Psoas muscle (tissue), 8 donors: ENCODE results near the gene COQ8A. TPM values are rescaled to one million over a fixed set of nuclear protein-coding genes. Genes with fewer than 3 reads are reported as not detected.
"Not testable (repeated sequence)": the region's sequence is repeated elsewhere in the genome, so short reads cannot be mapped to it uniquely, and the experiment has no call there.

Source experiments
- ATAC-seq, 4 donors: fragments of 200-7000 bp; cut with Tn5 transposase; one replicate each; pipeline ENCODE4 v1.9.1; 2020; ENCODE audit warnings: moderate library complexity in 3 of 4, mild to moderate bottlenecking in 2 of 4
- DNase-seq, 2 donors: peaks; one replicate each; pipeline ENCODE4 v3.0.0-alpha.2; 2020
- H3K27ac ChIP-seq: fragments of 200-600 bp; one replicate; pipeline ENCODE4 v1.8.0; 2022
- H3K27me3 ChIP-seq, 3 donors: fragments of 200-600 bp in 1 of 3; one replicate each; pipeline versions ENCODE4 v1.6.1 to v1.8.0; 2013 to 2022; ENCODE audit warnings: low read length in 2 of 3, mild to moderate bottlenecking in 2 of 3, moderate library complexity in 1 of 3; ENCODE audit not compliant: insufficient read depth in 3 of 3
- H3K36me3 ChIP-seq, 2 donors: fragments of 200-600 bp in 1 of 2; one replicate each; pipeline versions ENCODE4 v1.6.1 to v1.8.0; 2013 to 2022; ENCODE audit warnings: low read depth in 1 of 2, mild to moderate bottlenecking in 1 of 2, moderate library complexity in 1 of 2; ENCODE audit not compliant: insufficient read depth in 1 of 2
- H3K4me1 ChIP-seq: fragments of 200-600 bp; one replicate; pipeline ENCODE4 v1.8.0; 2022
- H3K4me3 ChIP-seq: fragments of 200-600 bp; one replicate; pipeline ENCODE4 v1.8.0; 2022; ENCODE audit warnings: mild to moderate bottlenecking
- H3K9me3 ChIP-seq: fragments of 200-600 bp; one replicate; pipeline ENCODE4 v1.8.0; 2022
- WGBS, 3 donors: extraction: QIAGEN DNeasy Blood & Tissue Kit; methylation state at CpG; one replicate each; pipeline versions ENCODE4 v1.1.6 to v1.1.7; 2013; 5-methylcytosine and 5-hydroxymethylcytosine counted together
- intact Hi-C, 2 donors: fragments of 100-400 bp; cut with DNase I; formaldehyde crosslinking; loops; one replicate each; pipeline versions ENCODE4 v1.11.0 to v1.14.2; 2022
- polyA plus RNA-seq, 3 donors: library from polyadenylated mRNA; stranded (reverse); fragments of 200-250 nt; gene quantifications; one replicate each; pipeline ENCODE4 v1.2.3, GENCODE V29; 2013
- total RNA-seq, 4 donors: library from RNA; stranded (reverse); fragmentation: NEBNext Ultra II Directional in 2 of 4; extraction: Animal tissue kit (Norgen Biotek cat#: 25700) in 2 of 4; gene quantifications; one replicate each; pipeline versions ENCODE4 v1.2.1 to v1.2.4, GENCODE V29; 2021 to 2023
- TF ChIP-seq, protein P1 (sequence below): fragments of 200-600 bp; IDR thresholded peaks from one replicate; pipeline ENCODE4 v1.8.0; 2022; ENCODE audit warnings: antibody characterized with exemption
- donor health status: healthy with polysubstance abuse.
- donor health status: DM: no; HTN: no; CAD: no; lungs with moderate emphysema.
- donor health status: Bipolar disorder and iron deficiency.
- donor health status: healthy.
- donor health status: DM: yes; HTN: yes; CAD: no.
- donor health status: DM: no; HTN: no; CAD: no.
- donor health status: DM: no; HTN: no; CAD: no.
- donor health status: DM: yes; HTN: yes; CAD: no.

Gene COQ8A
- total and polyA plus RNA-seq, 7 donors: 134 to 1,432 (median 726) TPM

DNA sequence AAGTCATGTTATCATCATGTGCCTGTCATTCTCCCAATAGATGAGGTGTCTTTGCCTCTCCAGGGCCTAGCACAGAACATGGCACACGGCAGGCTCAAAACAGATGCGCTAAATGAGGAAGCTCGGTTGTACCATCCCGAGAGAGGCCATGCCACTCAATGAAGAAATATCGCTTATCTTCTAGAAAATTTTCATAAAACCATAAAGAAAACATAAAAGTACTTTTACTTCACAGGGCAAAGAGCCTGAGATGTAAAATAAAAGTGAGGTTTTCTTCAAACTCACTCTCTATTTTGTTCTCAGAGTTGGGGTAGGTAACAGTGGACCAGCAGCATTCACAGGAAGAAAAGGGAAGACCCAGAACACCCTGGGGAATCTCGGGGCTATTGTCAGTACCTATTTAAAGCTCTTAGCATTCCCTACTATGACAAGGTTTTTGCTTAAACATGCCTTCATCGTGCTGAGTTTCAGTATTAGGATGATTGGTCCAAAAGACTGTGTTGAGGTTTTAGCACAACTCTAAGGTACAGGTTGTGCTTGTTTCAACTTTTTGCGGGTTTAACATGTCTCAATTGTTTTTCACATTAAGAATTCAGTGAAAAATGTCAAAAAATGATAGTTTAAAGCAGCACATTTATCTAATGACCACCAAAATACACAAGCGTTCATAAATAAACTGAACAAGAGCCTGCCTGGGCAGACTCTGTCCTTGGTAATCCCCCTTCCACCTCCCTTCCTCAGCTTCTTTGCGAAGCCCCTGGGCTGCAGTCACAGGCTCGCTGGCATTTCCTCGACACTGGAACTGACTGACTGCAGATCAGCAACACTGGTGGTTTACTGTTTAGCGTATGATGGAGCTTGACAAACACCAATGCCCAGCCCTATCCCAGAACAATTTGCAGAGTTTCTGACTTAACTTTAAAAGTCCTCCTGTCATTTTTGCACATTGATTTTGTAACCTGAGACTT lies 55.6 kb downstream of the COQ8A start:
- ATAC-seq (peak in 2 of 4 donors; percentile 22 to 27), DNase-seq (peak in 1 of 2 donors; percentile 24)
- H3K4me1 ChIP-seq: peaks cover 9% of the 10 kb centered on the region
- H3K27me3 ChIP-seq: no peaks in the 10 kb centered on the region
- TF ChIP-seq, protein P1, sequence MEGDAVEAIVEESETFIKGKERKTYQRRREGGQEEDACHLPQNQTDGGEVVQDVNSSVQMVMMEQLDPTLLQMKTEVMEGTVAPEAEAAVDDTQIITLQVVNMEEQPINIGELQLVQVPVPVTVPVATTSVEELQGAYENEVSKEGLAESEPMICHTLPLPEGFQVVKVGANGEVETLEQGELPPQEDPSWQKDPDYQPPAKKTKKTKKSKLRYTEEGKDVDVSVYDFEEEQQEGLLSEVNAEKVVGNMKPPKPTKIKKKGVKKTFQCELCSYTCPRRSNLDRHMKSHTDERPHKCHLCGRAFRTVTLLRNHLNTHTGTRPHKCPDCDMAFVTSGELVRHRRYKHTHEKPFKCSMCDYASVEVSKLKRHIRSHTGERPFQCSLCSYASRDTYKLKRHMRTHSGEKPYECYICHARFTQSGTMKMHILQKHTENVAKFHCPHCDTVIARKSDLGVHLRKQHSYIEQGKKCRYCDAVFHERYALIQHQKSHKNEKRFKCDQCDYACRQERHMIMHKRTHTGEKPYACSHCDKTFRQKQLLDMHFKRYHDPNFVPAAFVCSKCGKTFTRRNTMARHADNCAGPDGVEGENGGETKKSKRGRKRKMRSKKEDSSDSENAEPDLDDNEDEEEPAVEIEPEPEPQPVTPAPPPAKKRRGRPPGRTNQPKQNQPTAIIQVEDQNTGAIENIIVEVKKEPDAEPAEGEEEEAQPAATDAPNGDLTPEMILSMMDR: no peak
- intact Hi-C loops: no loop called here
- peaks cover 0 to 23% of the 10 kb centered on the region in 2 donors for H3K36me3 ChIP-seq
- H3K4me3 ChIP-seq: no peak overlapping the region
- no peak overlapping the region for H3K27ac ChIP-seq
- WGBS, 3 donors: 80 to 87% (median 81%) methylated on average over 13 of the region's 13 CpGs
- H3K9me3 ChIP-seq: no peaks in the 10 kb centered on the region

GRCh38 chr1:226999579-226999978 lies 59.5 kb downstream of the COQ8A start:
- H3K36me3 ChIP-seq: peaks cover 0 to 44% of the 10 kb centered on the region in 2 donors
- WGBS, 3 donors: 92 to 100% (median 96%) methylated on average over 2 of the region's 2 CpGs
- DNase-seq, H3K27me3 ChIP-seq, H3K4me1 ChIP-seq, H3K9me3 ChIP-seq, H3K27ac ChIP-seq, ATAC-seq, H3K4me3 ChIP-seq, intact Hi-C loops: not testable (repeated sequence)

GRCh38 chr1:227002531-227003049 lies 62.5 kb downstream of the COQ8A start:
- TF ChIP-seq, protein P1: no peak
- intact Hi-C loops: loop anchor here in 1 of 2 donors (10.0 kb wide), 1 partner anchor 132 kb away; no protein-coding TSS in a partner anchor
- ATAC-seq (peak in 3 of 4 donors; percentile 33 to 67 (median 61)), DNase-seq (no peak)
- Histone ChIP-seq H3K36me3 (peaks cover 0 to 52% of the 10 kb centered on the region in 2 donors), H3K27me3 (no peaks in the 10 kb centered on the region), H3K4me1 (no peaks in the 10 kb centered on the region), H3K27ac (no peak overlapping the region), H3K9me3 (no peaks in the 10 kb centered on the region), H3K4me3 (no peak overlapping the region)
- 32 to 61% (median 38%) methylated on average over 3 of the region's 3 CpGs for WGBS, 3 donors

DNA sequence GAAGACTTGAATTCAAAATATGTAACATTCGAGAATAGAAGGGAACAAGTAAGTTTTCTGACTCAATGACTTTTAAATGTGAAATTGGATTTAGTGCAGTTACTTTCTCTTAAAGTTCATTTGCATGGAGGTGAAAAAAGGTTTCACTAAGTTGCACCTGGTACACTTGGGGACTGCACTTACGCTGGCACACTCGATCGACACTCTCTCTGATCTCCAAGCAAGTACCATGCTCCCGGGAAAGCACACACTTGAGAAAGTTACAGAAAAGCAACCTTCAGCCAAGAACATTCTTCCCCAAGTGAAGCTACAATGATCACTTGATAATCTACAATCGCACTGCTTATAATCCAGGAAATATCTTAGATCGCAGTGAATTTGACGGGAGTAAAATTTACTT lies 63.1 kb downstream of the COQ8A start:
- 94 to 97% (median 95%) methylated on average over 8 of the region's 8 CpGs for WGBS, 3 donors
- H3K36me3 ChIP-seq: peaks cover 0 to 54% of the 10 kb centered on the region in 2 donors
- H3K4me3 ChIP-seq: no peak overlapping the region
- intact Hi-C loops: loop anchor here in 1 of 2 donors (10.0 kb wide), 1 partner anchor 132 kb away; no protein-coding TSS in a partner anchor
- H3K27ac ChIP-seq: no peak overlapping the region
- TF ChIP-seq, protein P1: no peak
- DNase-seq (no peak), ATAC-seq (no peak)
- H3K4me1 ChIP-seq: no peaks in the 10 kb centered on the region
- H3K27me3 ChIP-seq: no peaks in the 10 kb centered on the region
- H3K9me3 ChIP-seq: no peaks in the 10 kb centered on the region

- intact Hi-C loops: loop anchor here in 1 of 2 donors (5.0 to 10.0 kb wide), 2 partner anchors 130 to 438 kb away; no protein-coding TSS in a partner anchor
- 96% methylated on average over 8 of the region's 8 CpGs for WGBS, 3 donors
- H3K27me3 ChIP-seq: no peaks in the 10 kb centered on the region
Measured at GRCh38 chr1:227004796-227005195, 64.7 kb downstream of the COQ8A start.

More at GRCh38 chr1:227004796-227005195, 64.7 kb downstream of the COQ8A start:
- H3K4me3 ChIP-seq: no peak overlapping the region
- no peaks in the 10 kb centered on the region for H3K9me3 ChIP-seq
- DNase-seq: no peak
- ATAC-seq: no peak
- TF ChIP-seq, protein P1: no peak
- H3K36me3 ChIP-seq: peaks cover 0 to 54% of the 10 kb centered on the region in 2 donors
- no peaks in the 10 kb centered on the region for H3K4me1 ChIP-seq
- no peak overlapping the region for H3K27ac ChIP-seq
